ENCODE data around the gene RNF157.
"Not testable (repeated sequence)": the region's sequence is repeated elsewhere in the genome, so short reads cannot be mapped to it uniquely, and the experiment has no call there.

Gene RNF157

DNA sequence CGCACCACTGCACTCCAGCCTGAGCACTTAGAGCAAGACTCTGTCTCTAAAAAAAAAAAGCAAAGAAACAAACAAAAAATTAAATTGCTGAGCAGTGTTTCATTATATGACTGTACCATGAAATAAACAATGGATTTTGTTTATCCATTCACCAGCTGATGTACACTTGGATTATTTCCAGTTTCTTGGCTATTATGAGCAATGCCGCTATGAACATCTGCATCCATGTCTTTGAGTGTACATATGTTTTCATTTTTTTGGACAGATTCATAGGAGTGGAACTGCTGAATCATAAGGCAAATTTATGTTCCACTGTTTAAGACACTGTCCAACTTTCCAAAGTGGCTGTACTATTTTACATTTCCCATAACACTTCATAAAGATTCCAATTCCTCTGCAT is 8.0 kb downstream of the RNF157 start:
- DNase-seq, result no peak

GRCh38 chr17:76226749-76227148 is 13.5 kb downstream of the RNF157 start:
- DNase-seq, result not testable (repeated sequence)

- not testable (repeated sequence) for DNase-seq
Observed at GRCh38 chr17:76225373-76226086, 14.8 kb downstream of the RNF157 start.

DNA sequence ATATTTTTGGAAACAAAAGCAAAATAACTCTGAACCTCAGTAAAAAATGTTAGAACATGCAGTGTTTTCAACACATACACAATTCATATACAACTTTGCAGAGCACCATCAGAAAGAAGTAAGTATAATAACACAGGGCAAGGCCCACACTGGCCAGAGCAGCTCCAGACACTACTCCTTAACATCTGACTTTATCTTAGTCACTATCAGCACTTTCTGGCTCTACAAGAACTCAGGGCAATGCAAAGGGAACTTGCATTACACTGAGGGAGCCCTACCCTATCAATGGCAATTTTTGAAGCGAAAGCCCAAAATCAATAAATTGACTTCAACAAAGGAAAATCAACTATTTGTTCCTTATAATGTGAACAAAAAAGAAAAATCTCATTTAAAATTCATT is 16.5 kb downstream of the RNF157 start:
- no peak for DNase-seq

DNA sequence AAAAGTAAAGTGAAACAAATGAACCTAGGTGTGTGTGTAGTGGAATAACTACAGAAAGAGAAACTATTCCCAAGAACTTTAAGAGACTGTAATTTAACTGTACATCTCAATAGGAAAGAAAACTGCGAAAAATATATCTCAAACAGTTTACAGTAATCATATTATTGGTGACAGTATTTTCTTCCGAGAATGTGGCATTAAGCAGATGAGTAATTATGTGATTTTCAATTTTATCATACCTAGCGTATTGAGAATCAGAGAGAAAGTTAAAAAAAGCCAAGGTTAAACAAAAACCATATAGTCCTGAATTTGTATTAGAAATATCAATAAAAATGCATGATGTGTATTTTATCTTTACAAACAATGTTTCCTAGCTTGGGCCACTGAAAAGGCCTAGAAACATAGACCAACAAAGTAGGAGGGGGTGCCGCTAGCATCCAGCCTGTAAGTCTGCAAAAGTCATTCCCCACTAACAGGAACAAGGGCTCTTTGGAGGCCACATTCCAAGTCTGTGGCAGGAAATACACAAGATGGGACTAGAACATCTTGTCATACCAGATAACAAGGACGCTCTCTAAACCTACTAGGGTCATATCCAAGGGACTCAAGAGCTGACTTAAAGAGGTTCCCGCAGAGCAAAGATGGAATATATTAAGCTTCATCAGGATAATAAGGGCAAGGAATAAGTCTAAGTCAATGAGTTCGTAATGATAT is 20.5 kb downstream of the RNF157 start:
- no peak for DNase-seq

DNA sequence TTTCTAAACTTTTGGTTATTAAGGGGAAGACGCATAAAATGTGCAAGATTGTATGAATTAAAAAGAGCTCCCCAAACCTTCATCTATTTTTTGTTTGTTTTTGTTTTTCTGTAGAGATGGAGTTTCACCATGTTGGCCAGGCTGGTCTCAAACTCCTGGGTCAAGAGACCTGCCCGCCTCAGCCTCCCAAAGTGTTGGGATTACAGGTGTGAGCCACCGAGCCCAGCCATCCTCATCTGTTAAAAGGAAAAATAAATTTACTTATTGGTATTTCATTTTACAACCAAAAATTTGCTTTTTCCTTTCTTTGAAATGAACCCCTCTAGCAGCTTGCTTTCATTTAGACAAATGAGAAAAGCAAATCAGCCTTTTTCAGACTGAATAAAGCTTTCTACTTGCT is 23.2 kb downstream of the RNF157 start:
- no peak for DNase-seq

DNA sequence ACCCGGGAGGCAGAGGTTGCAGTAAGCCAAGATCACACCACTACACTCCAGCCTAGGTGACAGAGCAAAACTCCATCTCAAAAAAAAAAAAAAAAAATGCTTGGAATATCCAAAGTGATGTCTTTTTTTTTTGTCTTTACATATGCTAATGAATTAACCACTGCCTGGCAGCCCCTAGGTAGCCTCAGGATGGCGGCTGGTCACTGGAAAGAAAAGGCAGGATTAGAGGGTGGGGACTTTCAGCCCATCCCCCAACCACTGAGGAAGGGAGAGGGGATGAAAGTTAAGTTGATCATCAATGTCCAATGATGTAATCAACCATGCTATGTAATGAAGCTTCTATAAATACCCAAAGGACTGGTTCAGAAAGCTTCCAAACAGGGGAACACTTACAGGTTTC is 26.8 kb downstream of the RNF157 start:
- no peak for DNase-seq

- no peak for DNase-seq
Observed at GRCh38 chr17:76208120-76208519, 32.2 kb downstream of the RNF157 start.

DNA sequence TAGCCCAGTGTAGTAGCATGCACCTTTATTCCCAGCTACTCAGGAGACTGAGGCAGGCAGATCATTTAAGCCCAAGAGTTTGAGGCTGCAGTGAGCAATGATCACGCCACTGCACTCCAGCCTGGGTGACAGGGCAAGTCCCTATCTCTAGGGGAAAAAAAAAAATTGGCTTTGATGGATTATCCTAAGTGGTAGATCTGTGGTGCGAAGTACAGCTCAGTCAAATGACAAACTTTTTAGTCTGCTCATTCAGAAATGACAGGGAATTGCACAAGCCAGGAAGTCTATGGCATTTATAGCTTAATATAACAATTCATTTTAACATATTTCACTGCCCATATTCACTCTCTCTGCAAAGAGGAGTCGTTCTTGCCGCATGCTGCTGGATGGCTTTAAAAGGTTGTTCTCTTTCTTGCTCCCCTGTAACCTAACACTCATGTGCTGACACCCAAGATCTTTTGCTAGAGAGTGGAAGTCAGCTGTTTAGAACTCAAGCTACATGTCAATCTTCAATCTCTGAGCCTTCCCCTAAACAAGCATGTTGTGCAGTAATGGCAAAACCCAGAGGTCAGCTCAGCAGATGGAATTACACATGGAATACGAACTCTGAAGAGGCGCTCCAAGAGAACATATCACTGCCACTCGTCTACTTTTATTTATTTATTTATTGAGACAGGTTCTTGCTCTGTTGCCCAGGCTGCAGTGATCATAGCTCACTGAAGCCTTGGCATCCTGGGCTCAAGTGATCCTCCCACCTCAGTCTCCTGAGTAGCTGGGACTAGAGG is 32.8 kb downstream of the RNF157 start:
- DNase-seq, result no peak

DNA sequence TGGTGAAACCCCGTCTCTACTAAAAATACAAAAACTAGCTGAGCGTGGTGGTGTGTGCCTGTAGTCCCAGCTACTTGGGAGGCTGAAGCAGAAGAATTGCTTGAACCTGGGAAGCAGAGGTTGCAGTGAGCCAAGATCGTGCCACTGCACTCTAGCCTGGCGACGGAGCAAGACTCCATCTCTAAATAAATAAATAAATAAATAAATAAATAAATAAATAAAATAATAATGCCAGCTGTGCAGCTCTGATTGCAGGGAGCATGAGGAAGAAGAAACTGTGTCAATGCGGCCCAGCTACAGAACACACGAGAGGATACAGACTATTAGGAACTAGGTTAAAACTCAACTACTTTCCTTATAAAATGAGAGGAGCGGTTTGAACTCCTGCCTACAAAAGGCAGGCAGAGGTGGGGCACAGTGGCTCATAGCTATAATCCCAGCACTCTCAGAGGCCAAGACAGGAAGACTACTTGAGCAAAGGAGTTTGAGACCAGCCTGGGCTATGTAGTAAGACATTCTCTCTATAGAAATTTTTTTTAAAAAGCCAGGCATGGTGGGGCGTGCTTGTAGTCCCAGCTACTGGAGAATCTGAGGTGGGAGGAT is 34.6 kb downstream of the RNF157 start:
- DNase-seq, result not testable (repeated sequence)

DNA sequence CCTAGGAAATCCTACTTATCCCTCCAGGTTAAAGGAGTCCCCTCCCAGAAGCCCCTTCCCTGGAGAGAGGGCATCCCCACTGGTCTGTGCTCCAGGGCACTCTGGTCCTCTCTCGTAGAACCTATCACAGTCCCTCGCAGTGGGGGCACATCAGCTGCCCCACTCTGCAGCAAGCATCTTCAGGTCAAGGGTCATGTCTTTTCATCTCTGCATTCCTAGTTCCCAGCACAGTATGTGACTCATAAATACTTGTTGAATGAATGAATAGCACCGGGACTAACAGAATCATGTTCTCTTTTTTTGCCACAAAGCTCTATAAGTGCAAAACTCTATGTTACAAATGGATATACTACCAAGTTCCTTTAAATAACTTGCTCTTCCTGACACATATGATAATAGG is 36.0 kb downstream of the RNF157 start:
- no peak for DNase-seq

DNA sequence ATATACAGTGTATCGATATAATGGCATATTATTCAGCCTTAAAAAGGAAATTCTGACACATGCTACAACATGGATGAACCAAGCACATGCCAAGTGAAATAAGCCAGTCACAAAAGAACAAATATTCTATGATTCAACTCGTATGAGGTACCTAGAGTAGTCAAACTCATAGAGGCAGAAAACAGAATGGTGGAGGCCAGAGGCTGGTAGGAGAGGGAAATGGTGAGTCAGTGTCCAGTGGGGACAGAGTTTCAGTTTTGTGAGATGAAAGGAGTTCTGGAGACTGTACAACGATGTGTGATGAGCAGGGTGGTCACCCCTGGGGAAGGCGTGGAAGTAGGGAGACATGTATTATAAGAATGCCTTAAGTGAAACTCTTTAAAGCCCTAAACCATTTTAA is 39.9 kb downstream of the RNF157 start:
- no peak for DNase-seq

GRCh38 chr17:76199469-76199868 is 40.8 kb downstream of the RNF157 start:
- DNase-seq, result no peak

GRCh38 chr17:76198702-76199101 is 41.6 kb downstream of the RNF157 start:
- DNase-seq, result no peak

- DNase-seq, result no peak
Observed at GRCh38 chr17:76197911-76198310, 42.4 kb downstream of the RNF157 start.

GRCh38 chr17:76196675-76197074 is 43.6 kb downstream of the RNF157 start:
- DNase-seq, result no peak

GRCh38 chr17:76195281-76196096 is 44.8 kb downstream of the RNF157 start:
- DNase-seq, result no peak

GRCh38 chr17:76193591-76193990 is 46.7 kb downstream of the RNF157 start:
- DNase-seq, result peak; percentile 2

DNA sequence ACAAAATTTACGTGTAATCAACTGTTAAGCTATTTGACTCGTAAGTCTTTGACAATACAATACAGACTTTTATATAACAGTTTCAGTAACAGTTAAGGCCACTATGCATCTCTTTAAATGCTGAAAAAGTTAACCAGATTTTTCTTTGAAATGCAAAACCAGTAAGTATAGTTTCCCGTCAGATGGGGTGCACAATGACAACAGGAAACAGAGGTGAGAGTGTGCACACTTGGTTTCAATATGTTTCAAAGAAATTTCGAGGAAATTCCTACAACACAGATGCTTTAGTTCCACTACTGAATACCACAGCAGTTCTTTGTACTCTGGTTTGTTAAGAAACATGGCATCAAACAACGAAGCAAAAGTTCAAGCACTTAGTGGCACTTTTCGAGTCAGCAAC is 48.4 kb downstream of the RNF157 start:
- no peak for DNase-seq

GRCh38 chr17:76189741-76190140 is 50.6 kb downstream of the RNF157 start:
- no peak for DNase-seq

DNA sequence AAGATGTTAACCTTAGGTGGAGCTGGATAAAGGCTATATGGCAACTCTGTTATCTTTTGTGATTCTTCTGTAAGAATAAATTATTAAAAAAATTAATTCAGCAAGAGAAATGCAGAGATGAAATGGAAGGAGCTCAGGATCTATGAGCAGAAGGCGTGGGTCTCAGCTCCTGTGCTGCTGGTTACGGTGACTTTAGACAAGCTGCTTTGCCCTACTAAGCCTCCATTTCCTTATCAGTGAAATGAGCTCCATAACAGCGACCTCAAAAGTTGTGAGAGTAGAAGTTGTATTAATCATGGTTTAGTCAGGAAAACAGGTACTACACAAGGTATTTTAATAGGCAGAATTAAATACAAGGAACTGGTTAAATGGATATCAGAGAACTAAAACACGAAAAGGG is 51.0 kb downstream of the RNF157 start:
- DNase-seq, result no peak

- no peak for DNase-seq
Observed at GRCh38 chr17:76188213-76189016, 51.9 kb downstream of the RNF157 start.

All from NCI-H748 treated with DMSO at 0.1 percent for 48 hours (cell line).